Stimulated activated CD8-positive, alpha-beta memory T cell treated with anti-CD3 and anti-CD28 coated beads, Interleukin-12 subunit alpha, Interleukin-12 subunit beta, amount 100 ng/mL, for 4 hours (primary cell): ENCODE measurements around the gene PFKP.
"Not testable (repeated sequence)": the region's sequence is repeated elsewhere in the genome, so short reads cannot be mapped to it uniquely, and the experiment has no call there.

Experiments
- DNase-seq: peaks from one replicate; pipeline ENCODE4 v3.0.0-alpha.2; 2020; ENCODE audit warnings: low read depth

The PFKP gene

GRCh38 chr10:3047596-3047995 is 19.8 kb upstream of the PFKP start:
- no peak for DNase-seq

GRCh38 chr10:3048119-3049019 is 19.0 kb upstream of the PFKP start:
- DNase-seq, result no peak

GRCh38 chr10:3051692-3052091 is 15.7 kb upstream of the PFKP start:
- no peak for DNase-seq

- no peak for DNase-seq
Measured at GRCh38 chr10:3053155-3053554, 14.2 kb upstream of the PFKP start.

GRCh38 chr10:3054183-3054850 is 13.0 kb upstream of the PFKP start:
- DNase-seq, result no peak

- no peak for DNase-seq
Measured at GRCh38 chr10:3054851-3055199, 12.5 kb upstream of the PFKP start.

- no peak for DNase-seq
Measured at GRCh38 chr10:3056280-3057037, 10.9 kb upstream of the PFKP start.

- no peak for DNase-seq
Measured at GRCh38 chr10:3057946-3058345, 9.4 kb upstream of the PFKP start.

GRCh38 chr10:3059974-3060373 is 7.4 kb upstream of the PFKP start:
- no peak for DNase-seq

- no peak for DNase-seq
Measured at GRCh38 chr10:3060481-3060889, 6.9 kb upstream of the PFKP start.

- DNase-seq, result not testable (repeated sequence)
Measured at GRCh38 chr10:3061323-3061898, 5.9 kb upstream of the PFKP start.

- no peak for DNase-seq
Measured at GRCh38 chr10:3062502-3063186, 4.7 kb upstream of the PFKP start.

- DNase-seq, result no peak
Measured at GRCh38 chr10:3064423-3064822, 2.9 kb upstream of the PFKP start.

GRCh38 chr10:3065622-3066021 is 1.7 kb upstream of the PFKP start:
- no peak for DNase-seq

GRCh38 chr10:3066317-3067117 is 831 bp upstream of the PFKP start:
- DNase-seq, result no peak

- peak; percentile 15 for DNase-seq
Measured at GRCh38 chr10:3067859-3068179, 471 bp downstream of the PFKP start.

- DNase-seq, result peak; percentile 39
Measured at GRCh38 chr10:3068201-3068967, 1.0 kb downstream of the PFKP start.

- DNase-seq, result no peak
Measured at GRCh38 chr10:3068968-3069737, 1.8 kb downstream of the PFKP start.

GRCh38 chr10:3069876-3070275 is 2.5 kb downstream of the PFKP start:
- DNase-seq, result no peak
